Bone marrow (tissue), 2 donors: ENCODE results near the gene ANKRD63.

ENCODE experiments used
- DNase-seq, 2 donors: peaks; one replicate each; lab custom pipeline; 2025; lab: John Stamatoyannopoulos, UW

ANKRD63 gene

GRCh38 chr15:40313531-40314398 is 30.9 kb upstream of the ANKRD63 start:
- DNase-seq: peak in 1 of 2 donors; percentile 85

- DNase-seq: no peak
Measured at GRCh38 chr15:40312370-40313158, 29.7 kb upstream of the ANKRD63 start.

DNA sequence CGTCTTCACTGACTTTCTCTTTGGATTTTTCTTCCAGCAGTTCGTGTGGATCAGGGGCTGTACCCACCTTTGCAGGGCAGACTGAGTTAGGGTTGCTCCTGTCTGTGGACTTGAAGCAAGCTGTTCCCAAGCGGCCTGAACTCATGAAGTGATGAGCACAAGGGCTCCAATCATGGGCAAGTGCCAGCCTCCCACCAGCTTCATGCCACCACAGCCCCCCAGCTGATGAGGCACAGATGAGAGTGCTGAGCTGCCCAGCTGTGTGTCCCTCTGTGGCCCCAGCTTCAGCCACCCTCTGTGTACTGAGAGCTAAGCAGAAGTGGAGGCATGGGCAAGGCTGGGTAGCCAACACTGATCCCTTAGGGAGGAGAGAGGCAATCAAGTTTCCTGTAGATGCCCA is 28.1 kb upstream of the ANKRD63 start:
- DNase-seq: no peak

DNA sequence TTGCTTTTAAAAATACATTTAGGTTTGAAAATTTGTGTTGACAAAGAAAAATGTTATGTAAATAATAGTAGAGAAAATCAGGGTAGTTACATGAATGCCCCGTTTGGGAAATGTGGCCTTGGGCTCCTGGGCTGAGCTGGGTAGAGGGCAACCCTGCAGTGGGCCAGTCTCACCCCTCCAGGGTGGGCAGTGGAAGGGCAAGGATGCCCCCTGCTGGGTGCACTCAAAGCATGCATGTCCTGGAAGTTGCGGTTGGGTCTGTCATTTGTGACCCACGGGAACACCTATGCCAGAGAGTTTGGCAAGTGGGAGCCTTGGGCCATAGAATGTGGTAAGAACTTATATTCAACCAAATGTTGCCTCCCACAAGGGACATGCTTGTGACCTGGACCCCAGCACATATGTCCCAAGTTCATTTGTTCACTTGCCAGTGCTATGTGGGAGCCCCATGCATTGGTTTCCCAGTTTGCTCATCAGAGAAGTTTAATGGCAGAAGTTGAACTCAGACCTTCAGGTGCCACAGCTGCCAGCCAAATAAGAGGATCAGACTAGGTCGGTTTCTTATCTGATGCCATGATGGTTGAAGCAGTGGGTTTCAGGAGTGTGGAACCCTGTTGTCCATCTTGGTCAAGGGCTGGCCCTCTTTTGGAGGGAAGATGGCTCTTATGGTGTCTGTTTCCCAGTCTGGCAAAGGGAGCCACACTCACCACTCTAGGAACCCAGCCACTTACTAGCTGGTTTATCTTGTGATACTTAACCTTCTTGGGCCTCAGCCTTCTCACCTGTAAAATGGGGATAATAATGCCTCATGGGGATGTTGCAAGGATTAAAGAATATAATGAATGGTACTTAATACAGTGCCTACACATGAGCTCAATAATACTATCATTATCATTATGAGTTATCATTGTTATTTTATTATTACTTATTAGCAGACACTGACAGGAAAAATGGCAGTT is 27.4 kb upstream of the ANKRD63 start:
- peak in 1 of 2 donors; percentile 36 for DNase-seq

DNA sequence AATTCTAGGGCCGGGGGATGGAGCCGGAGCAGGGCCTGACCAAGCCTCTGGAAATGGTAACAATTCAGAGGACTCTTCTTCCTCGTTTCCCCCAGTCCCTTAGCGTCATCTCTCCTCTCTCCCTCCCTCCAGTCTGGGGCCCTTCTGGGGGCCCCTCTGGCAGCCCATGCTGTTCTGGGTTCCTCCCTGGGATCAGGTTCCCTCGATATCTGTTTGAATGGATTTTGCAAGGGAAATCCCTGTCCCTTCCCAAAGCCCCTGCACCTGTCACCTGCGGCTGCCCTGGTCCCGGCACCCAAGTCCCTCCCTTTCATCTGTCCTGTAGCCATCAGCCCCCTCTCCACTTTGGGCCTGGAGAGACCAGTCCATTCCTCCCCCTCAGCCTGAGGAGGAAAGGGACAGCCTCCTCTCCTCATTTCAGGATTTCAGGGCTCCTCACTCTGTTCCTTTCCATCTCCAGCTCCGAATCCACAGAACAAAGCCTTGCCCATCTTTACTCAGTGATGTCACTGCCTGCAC is 26.5 kb upstream of the ANKRD63 start:
- DNase-seq: no peak

DNA sequence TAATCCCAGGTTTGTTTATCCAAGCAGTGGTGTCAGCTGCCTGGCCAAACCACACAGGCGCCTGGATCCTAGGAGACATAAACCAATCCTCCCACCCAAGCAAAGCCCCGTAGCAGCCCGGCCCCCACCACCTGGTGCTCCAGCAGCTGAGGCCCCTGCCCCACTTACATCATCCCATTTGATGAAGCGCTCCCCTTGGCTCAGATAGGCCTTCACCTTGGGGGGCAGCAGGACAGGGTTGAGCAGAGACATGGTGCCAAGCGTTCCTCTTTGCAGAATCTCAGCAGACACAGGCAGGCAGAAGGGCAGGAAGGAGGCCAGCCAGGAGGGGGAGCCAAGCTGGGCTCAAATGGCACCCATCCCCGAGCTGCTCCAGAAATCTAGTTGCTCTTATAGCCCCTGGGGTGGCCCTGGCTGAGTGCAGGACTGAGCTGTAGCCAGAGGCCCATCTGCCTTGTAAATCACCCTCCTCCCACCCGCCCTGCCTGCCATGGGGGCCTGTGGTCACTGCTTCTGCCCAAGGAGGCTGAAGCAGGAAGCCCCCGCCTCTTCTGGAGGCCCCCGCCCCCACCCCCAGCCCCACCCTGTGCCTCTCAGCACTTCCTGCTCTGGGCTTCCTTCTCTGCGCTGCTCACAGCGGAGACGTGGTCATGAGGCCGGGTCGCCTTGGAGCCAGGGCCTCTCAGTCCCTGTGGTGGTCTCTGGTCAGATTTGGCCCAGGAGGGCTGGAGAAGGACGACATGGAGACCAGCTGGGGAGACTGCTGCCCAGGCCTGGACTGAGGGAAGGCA is 24.8 kb upstream of the ANKRD63 start, which contains the start of gene PLCB2:
TSS of gene PLCB2 (minus strand) at position 515 of the 791 bp plus-strand sequence. CDS start at position 252, 263 bp downstream.
- DNase-seq: peak; percentile 58 to 65

DNA sequence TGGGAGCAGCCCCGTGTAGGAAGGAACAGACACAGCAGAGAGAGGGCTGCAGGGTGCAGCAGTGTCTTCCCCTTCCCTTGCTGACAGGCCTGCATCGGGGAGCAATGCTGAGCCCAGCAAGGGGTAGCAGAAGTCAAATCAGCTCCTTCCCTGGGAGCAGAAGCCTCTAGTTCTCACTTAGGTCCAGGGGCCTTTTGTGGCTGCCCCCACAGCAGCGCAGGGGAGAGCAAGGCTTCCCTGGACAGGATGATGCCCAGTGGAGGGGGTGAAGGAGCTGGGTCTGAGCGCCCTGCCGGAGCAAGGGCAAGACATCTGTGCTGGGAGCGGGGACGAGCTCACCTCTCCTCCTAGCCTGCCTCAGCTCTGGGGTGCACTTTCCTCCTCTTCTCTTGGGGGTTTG is 24.0 kb upstream of the ANKRD63 start:
- DNase-seq: no peak

GRCh38 chr15:40306371-40306770 is 23.5 kb upstream of the ANKRD63 start:
- no peak for DNase-seq

- no peak for DNase-seq
Measured at GRCh38 chr15:40305281-40305680, 22.4 kb upstream of the ANKRD63 start.

DNA sequence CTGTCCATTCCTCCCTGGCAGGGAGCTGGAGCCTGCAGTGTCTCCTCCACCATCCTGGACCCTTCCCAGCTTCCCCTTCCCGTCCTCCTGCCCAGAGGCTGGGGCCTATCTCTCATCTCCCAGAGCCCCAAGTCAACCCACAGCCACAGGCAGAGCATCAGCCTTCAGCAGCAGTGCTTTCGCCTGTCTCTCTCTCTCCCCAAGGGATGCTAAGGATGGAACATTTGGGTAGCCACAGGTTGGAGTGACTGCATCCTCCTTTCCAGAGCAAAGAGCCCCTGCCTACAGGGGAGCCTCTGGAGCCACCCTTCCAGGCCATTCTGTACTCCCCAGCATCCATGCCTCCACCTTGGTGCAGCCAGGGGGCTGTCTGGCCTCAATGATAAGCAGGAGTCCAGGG is 20.7 kb upstream of the ANKRD63 start:
- DNase-seq: no peak

GRCh38 chr15:40302981-40303380 is 20.1 kb upstream of the ANKRD63 start:
- no peak for DNase-seq

GRCh38 chr15:40302288-40302886 is 19.5 kb upstream of the ANKRD63 start:
- no peak for DNase-seq

DNA sequence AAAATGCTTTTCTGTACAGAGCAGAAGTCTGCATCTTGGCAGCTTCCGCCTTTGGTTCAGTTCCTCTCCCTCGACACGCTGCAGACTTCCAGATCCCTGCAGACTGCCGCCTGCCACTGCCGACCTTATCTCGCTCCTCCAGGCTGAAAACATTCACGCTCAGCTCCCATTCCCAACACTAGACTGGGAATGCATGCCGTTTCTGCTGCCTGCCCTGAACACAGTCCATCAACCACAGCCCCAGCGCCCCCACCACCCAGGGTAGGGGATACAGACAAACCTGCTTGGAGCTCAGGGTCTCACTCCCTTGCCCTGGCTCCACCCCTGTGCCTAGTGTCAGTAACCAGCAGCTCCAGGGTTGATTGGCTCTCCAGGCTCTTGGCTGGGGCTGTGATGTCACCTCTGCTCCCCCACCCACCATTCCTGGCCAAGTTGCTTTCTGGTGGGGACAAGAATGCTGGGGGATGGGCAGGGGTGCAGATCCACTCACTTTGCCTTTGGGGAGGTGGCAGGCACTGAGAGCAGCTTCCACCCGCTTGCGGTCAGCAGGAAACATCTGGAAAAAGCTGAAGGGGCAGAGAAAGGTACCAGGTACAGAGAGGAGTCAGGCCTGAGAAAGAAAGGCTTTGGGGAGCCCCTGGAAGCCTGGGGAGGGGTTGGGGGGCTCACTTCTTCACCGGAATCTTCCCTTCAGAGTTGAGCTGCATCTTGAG is 18.8 kb upstream of the ANKRD63 start:
- DNase-seq: no peak

GRCh38 chr15:40300771-40301170 is 17.9 kb upstream of the ANKRD63 start:
- DNase-seq: no peak

DNA sequence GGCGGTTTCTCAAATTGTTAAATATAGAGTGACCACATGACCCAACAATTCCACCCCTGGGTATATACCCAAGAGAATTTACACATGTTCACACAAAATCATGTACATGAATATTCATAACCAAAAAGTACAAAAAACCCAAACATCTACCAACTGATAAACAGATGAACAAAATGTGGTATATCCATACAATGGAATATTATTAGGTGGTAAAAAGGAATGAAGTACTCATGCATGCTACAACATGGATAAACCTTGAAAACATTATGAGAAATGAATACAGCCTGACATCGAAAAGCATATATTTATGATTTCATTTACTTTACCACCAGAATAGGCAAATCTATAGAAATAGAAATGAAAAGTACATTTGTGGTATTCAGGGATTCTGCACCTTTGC is 17.5 kb upstream of the ANKRD63 start:
- DNase-seq: no peak

- DNase-seq: no peak
Measured at GRCh38 chr15:40298216-40298935, 15.5 kb upstream of the ANKRD63 start.

DNA sequence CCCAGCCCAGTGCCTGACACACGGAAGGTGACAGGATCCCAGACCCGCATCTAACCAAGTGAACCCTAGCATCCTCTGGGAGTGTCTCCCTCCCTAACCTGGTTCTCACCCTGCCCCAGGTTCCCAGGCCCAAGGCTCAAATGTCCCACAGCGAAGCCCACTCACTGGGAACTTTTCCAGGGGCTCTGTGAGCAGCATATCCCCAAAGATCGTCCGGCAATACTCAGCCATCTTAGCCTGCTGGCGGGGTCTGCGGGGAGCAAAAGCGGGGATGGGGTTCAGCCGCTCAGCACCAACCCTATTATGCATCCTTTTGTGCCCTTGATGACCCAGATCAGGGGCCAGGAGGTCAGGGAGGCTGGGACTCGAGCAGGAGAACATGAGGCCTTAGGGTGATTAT is 14.5 kb upstream of the ANKRD63 start:
- DNase-seq: no peak

DNA sequence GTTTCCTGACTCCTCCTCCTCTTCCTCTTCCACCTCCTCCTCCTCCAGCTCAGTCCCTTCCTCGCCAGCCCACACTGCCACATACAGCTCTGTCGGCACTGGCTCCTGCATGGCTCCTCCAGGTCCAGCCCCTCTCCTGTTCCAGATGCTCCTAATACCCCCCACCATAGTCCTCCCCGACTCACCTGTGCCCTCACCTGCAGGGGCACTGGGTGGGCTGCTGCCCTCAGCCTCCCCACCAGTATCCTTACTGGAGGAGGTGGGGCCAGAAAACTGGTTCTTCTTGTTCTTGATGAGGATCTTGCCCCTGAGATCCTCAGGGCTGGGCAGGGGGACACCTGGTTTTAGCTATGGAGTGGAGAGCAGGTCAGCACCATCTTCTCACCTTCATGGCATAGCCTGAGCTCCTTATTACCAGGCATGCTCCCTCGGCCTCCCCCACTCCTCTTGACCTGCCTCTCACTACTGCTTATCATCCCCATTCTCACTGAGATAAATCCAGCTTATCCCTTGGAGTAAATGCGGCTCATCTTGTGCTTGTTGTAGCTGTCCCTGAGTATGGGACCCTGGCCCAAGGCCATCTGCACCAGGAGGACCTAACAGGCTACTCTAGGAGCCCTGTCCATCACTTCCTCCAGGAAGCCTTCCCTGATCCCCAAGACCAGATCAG is 13.8 kb upstream of the ANKRD63 start:
- DNase-seq: no peak
